H9 (cell line): ENCODE results near the gene PCYT1A. TPM values are rescaled to one million over a fixed set of nuclear protein-coding genes. Genes with fewer than 3 reads are reported as not detected.
"Not testable (repeated sequence)": the region's sequence is repeated elsewhere in the genome, so short reads cannot be mapped to it uniquely, and the experiment has no call there.

Experiments used
- DNase-seq: peaks from one replicate; pipeline ENCODE4 v3.0.0-alpha.2; 2017
- H2AFZ ChIP-seq: one replicate; pipeline ENCODE4 v1.6.1; 2013; ENCODE audit warnings: mild to moderate bottlenecking, low read length, control low read depth, moderate library complexity
- H2AK5ac ChIP-seq: 2 replicates; pipeline ENCODE4 v1.6.1; 2013; ENCODE audit warnings: low read length, control low read depth, mixed read lengths; ENCODE audit not compliant: insufficient read length
- H2BK120ac ChIP-seq: one replicate; pipeline ENCODE4 v1.6.1; 2013; ENCODE audit warnings: low read depth, mild to moderate bottlenecking, low read length, control low read depth, inconsistent platforms; ENCODE audit not compliant: poor library complexity, severe bottlenecking
- H2BK12ac ChIP-seq: 2 replicates; pipeline ENCODE4 v1.6.1; 2013; ENCODE audit warnings: low read length, control low read depth, mixed read lengths, low read depth; ENCODE audit not compliant: insufficient read length
- H2BK15ac ChIP-seq: 2 replicates; pipeline ENCODE4 v1.6.1; 2013; ENCODE audit warnings: low read depth, low read length, control low read depth
- H2BK20ac ChIP-seq: one replicate; pipeline ENCODE4 v1.6.1; 2013; ENCODE audit warnings: low read depth, mild to moderate bottlenecking, low read length, control low read depth, inconsistent platforms; ENCODE audit not compliant: poor library complexity, severe bottlenecking
- H2BK5ac ChIP-seq: 2 replicates; pipeline ENCODE4 v1.6.1; 2013; ENCODE audit warnings: low read length, control low read depth, mixed read lengths; ENCODE audit not compliant: insufficient read length
- H3K14ac ChIP-seq: 2 replicates; pipeline ENCODE4 v1.6.1; 2013; ENCODE audit warnings: low read length, control low read depth; ENCODE audit not compliant: insufficient read depth
- H3K18ac ChIP-seq: 2 replicates; pipeline ENCODE4 v1.6.1; 2013; ENCODE audit warnings: low read depth, mild to moderate bottlenecking, mixed read lengths, low read length, control low read depth; ENCODE audit not compliant: insufficient read length
- H3K23ac ChIP-seq: 2 replicates; pipeline ENCODE4 v1.6.1; 2013; ENCODE audit warnings: low read length, control low read depth, mixed read lengths, low read depth; ENCODE audit not compliant: insufficient read length
- H3K23me2 ChIP-seq: 2 replicates; pipeline ENCODE4 v1.6.1; 2013; ENCODE audit warnings: low read depth, mild to moderate bottlenecking, mixed read lengths, low read length, control low read depth; ENCODE audit not compliant: insufficient read length, poor library complexity, severe bottlenecking
- H3K27ac ChIP-seq: 2 replicates; pipeline ENCODE4 v1.5.1; 2013; ENCODE audit warnings: low read length, control low read depth, mixed read lengths, low read depth; ENCODE audit not compliant: insufficient read length
- H3K27me3 ChIP-seq: 2 replicates; pipeline ENCODE4 v1.6.1; 2013; ENCODE audit warnings: low read length, control low read depth, inconsistent platforms; ENCODE audit not compliant: insufficient read depth
- H3K4ac ChIP-seq: 2 replicates; pipeline ENCODE4 v1.6.1; 2013; ENCODE audit warnings: low read depth, mild to moderate bottlenecking, control low read depth, inconsistent platforms, low read length, moderate library complexity
- H3K4me1 ChIP-seq: 2 replicates; pipeline ENCODE4 v1.6.1; 2013; ENCODE audit warnings: low read length, control low read depth, inconsistent platforms; ENCODE audit not compliant: insufficient read depth
- H3K4me2 ChIP-seq: 2 replicates; pipeline ENCODE4 v1.6.1; 2013; ENCODE audit warnings: low read length, control low read depth, mixed read lengths; ENCODE audit not compliant: insufficient read length, insufficient read depth
- H3K56ac ChIP-seq: 2 replicates; pipeline ENCODE4 v1.6.1; 2013; ENCODE audit warnings: low read depth, mild to moderate bottlenecking, mixed read lengths, low read length, control low read depth; ENCODE audit not compliant: insufficient read length
- H3K79me1 ChIP-seq: 2 replicates; pipeline ENCODE4 v1.6.1; 2013; ENCODE audit warnings: low read depth, mild to moderate bottlenecking, moderate library complexity, low read length, control low read depth, inconsistent platforms; ENCODE audit not compliant: insufficient read depth, poor library complexity, severe bottlenecking
- H3K79me2 ChIP-seq: 2 replicates; pipeline ENCODE4 v1.6.1; 2013; ENCODE audit warnings: low read length, control low read depth, inconsistent platforms; ENCODE audit not compliant: insufficient read depth
- H3K9ac ChIP-seq: 2 replicates; pipeline ENCODE4 v1.6.1; 2013; ENCODE audit warnings: low read length, control low read depth, mixed read lengths; ENCODE audit not compliant: insufficient read length; ENCODE audit errors: extremely low read depth
- H3K9me3 ChIP-seq: one replicate; pipeline ENCODE4 v1.6.1; 2013; ENCODE audit warnings: low read depth, low read length, inconsistent platforms; ENCODE audit not compliant: control insufficient read depth
- H3T11ph ChIP-seq: one replicate; pipeline ENCODE4 v1.6.1; 2013; ENCODE audit warnings: mild to moderate bottlenecking, low read length, control low read depth, inconsistent platforms
- H4K20me1 ChIP-seq: one replicate; pipeline ENCODE4 v1.6.1; 2013; ENCODE audit not compliant: control insufficient read depth, insufficient read length, insufficient read depth
- H4K5ac ChIP-seq: 2 replicates; pipeline ENCODE4 v1.6.1; 2013; ENCODE audit warnings: low read depth, mild to moderate bottlenecking, mixed read lengths, low read length, control low read depth; ENCODE audit not compliant: insufficient read length
- H4K8ac ChIP-seq: replicated peaks from 2 replicates; pipeline ENCODE4 v1.6.1; 2013; ENCODE audit warnings: low read length, control low read depth, mixed read lengths, low read depth; ENCODE audit not compliant: insufficient read length
- H4K91ac ChIP-seq: 2 replicates; pipeline ENCODE4 v1.6.1; 2013; ENCODE audit warnings: low read depth, mild to moderate bottlenecking, moderate library complexity, mixed read lengths, low read length, control low read depth; ENCODE audit not compliant: insufficient read length
- H3K27ac Mint-ChIP-seq, 3 experiments: 2 replicates in 2 of 3; 3 replicates in 1 of 3; pipeline ENCODE4 v1.8.0; 2020 to 2021; ENCODE audit warnings: mixed read lengths in 3 of 3, mild to moderate bottlenecking in 1 of 3, moderate library complexity in 1 of 3
- H3K27me3 Mint-ChIP-seq: 2 replicates; pipeline ENCODE4 v1.8.0; 2021; ENCODE audit warnings: low read depth, mild to moderate bottlenecking, moderate library complexity, mixed read lengths
- H3K36me3 Mint-ChIP-seq, 3 experiments: 2 replicates in 2 of 3; 3 replicates in 1 of 3; pipeline ENCODE4 v1.8.0; 2020 to 2021; ENCODE audit warnings: low read depth in 3 of 3, mixed read lengths in 3 of 3; ENCODE audit not compliant: insufficient read depth in 1 of 3
- H3K4me1 Mint-ChIP-seq, 2 experiments: 2 replicates each; pipeline ENCODE4 v1.8.0; 2020; ENCODE audit warnings: mixed read lengths in 2 of 2
- H3K4me3 Mint-ChIP-seq, 2 experiments: 2 replicates in 1 of 2; 3 replicates in 1 of 2; pipeline ENCODE4 v1.8.0; 2020 to 2021; ENCODE audit warnings: mild to moderate bottlenecking in 2 of 2, mixed read lengths in 2 of 2, moderate library complexity in 1 of 2
- H3K9me3 Mint-ChIP-seq, 2 experiments: 2 replicates in 1 of 2; 3 replicates in 1 of 2; pipeline ENCODE4 v1.8.0; 2020; ENCODE audit warnings: mild to moderate bottlenecking in 2 of 2, mixed read lengths in 2 of 2, moderate library complexity in 1 of 2
- CTCF ChIP-seq: fragments of 200-600 bp; sonication (generic); conservative IDR thresholded peaks from 3 replicates; pipeline ENCODE4 v1.8.0; 2021; ENCODE audit warnings: antibody characterized with exemption, mild to moderate bottlenecking
- WGBS: extraction: QIAGEN DNeasy Blood & Tissue Kit; methylation state at CpG from one replicate; pipeline ENCODE4 v1.1.7; 2013; ENCODE audit warnings: missing lambda C conversion rate, low lambda C conversion rate, mixed read lengths; ENCODE audit not compliant: insufficient read length; ENCODE audit errors: extremely low coverage; 5-methylcytosine and 5-hydroxymethylcytosine counted together
- total RNA-seq: library from RNA; stranded (reverse); gene quantifications from 2 replicates; pipeline ENCODE4 v1.2.1, GENCODE V29; 2021

PCYT1A gene
- total RNA-seq, 1 experiment from 2014 or later: 31.6 TPM

GRCh38 chr3:196314597-196314996, 27.1 kb upstream of the PCYT1A start:
- no peak overlapping the region for H3K56ac ChIP-seq
- H4K20me1 ChIP-seq: no peaks in the 10 kb centered on the region
- TF ChIP-seq CTCF: no peak
- no peaks in the 10 kb centered on the region for H3K9me3 Mint-ChIP-seq
- no peak overlapping the region for H2BK12ac ChIP-seq
- no peaks in the 10 kb centered on the region for H3K27me3 Mint-ChIP-seq
- DNase-seq: no peak
- no peak overlapping the region for H2BK20ac ChIP-seq
- no peak overlapping the region for H2AK5ac ChIP-seq
- H3K9me3 ChIP-seq: no peaks in the 10 kb centered on the region
- peaks cover 2 to 6% of the 10 kb centered on the region in 2 experiments; a peak in 3 of 4 replicates for H3K4me1 Mint-ChIP-seq
- H3K27ac ChIP-seq: no peak overlapping the region
- H3K79me2 ChIP-seq: no peaks in the 10 kb centered on the region
- H2BK5ac ChIP-seq: no peak overlapping the region
- no peak overlapping the region for H3T11ph ChIP-seq
- H3K23ac ChIP-seq: no peak overlapping the region
- no peak overlapping the region for H3K9ac ChIP-seq
- H4K5ac ChIP-seq: no peak overlapping the region
- H3K18ac ChIP-seq: no peak overlapping the region
- no peak overlapping the region for H2BK120ac ChIP-seq
- H3K4ac ChIP-seq: no peak overlapping the region
- H3K36me3 Mint-ChIP-seq: peaks cover 0 to 15% (median 5%) of the 10 kb centered on the region in 3 experiments; a peak in 5 of 7 replicates
- H3K27ac Mint-ChIP-seq: no peak overlapping the region
- H3K4me3 Mint-ChIP-seq: no peak overlapping the region
- H3K4me1 ChIP-seq: no peaks in the 10 kb centered on the region
- no peak overlapping the region for H4K91ac ChIP-seq
- no peak overlapping the region for H3K14ac ChIP-seq
- WGBS: no CpG with 5 or more reads among the region's 3 CpGs
- peaks cover 3% of the 10 kb centered on the region for H3K23me2 ChIP-seq
- no peak overlapping the region for H2AFZ ChIP-seq
- no peaks in the 10 kb centered on the region for H3K27me3 ChIP-seq
- H4K8ac ChIP-seq: no peak overlapping the region
- H3K4me2 ChIP-seq: no peak overlapping the region
- no peak overlapping the region for H2BK15ac ChIP-seq
- no peaks in the 10 kb centered on the region for H3K79me1 ChIP-seq

GRCh38 chr3:196314086-196314485, 26.6 kb upstream of the PCYT1A start:
- H4K91ac ChIP-seq, H3K14ac ChIP-seq, H3K27ac ChIP-seq, H3K4me2 ChIP-seq, H3K23ac ChIP-seq, H4K20me1 ChIP-seq, H3K9ac ChIP-seq, H3K18ac ChIP-seq, H4K5ac ChIP-seq, H2BK20ac ChIP-seq, H3K23me2 ChIP-seq, DNase-seq, H3K79me1 ChIP-seq, H2BK15ac ChIP-seq, H3K4me1 ChIP-seq, H2BK120ac ChIP-seq, H2BK5ac ChIP-seq, H3K56ac ChIP-seq, H3K9me3 ChIP-seq, H2AK5ac ChIP-seq, H3T11ph ChIP-seq, H2BK12ac ChIP-seq, H2AFZ ChIP-seq, H4K8ac ChIP-seq, H3K4me1 Mint-ChIP-seq, H3K27me3 ChIP-seq, H3K79me2 ChIP-seq, H3K4ac ChIP-seq, H3K9me3 Mint-ChIP-seq, H3K27ac Mint-ChIP-seq, H3K27me3 Mint-ChIP-seq: not testable (repeated sequence)
- H3K4me3 Mint-ChIP-seq: peak overlapping the region in 1 of 2 experiments; percentile 15; a peak in 1 of 5 replicates
- peaks cover 0 to 15% (median 5%) of the 10 kb centered on the region in 3 experiments; a peak in 5 of 7 replicates for H3K36me3 Mint-ChIP-seq
- no CpG with 5 or more reads among the region's 7 CpGs for whole genome bisulfite sequencing
